ENCODE data around the gene VPS39. TPM values are rescaled to one million over a fixed set of nuclear protein-coding genes. Genes with fewer than 3 reads are reported as not detected.

VPS39 gene
- total and polyA plus RNA-seq, 2 of the 8 experiments (the other 6 are each of a cell fraction or from before 2014, with no cell fraction given), result 34.4 to 36.6 TPM

GRCh38 chr15:42175671-42176070, 32.4 kb downstream of the VPS39 start:
- H2AK5ac ChIP-seq (ENCODE audit: low read depth, low read length), result no peak overlapping the region
- H2BK120ac ChIP-seq (replicated peaks; ENCODE audit: low read depth, low read length), result no peak overlapping the region
- no peaks in the 10 kb centered on the region for H3K9me3 ChIP-seq (ENCODE audit: insufficient read depth in 2 of 2, low read depth in 1 of 2, low read length in 1 of 2)
- H3K79me2 ChIP-seq (ENCODE audit: control insufficient read depth in 1 of 2, insufficient read depth in 2 of 2, low read length in 2 of 2), result no peaks in the 10 kb centered on the region
- FAIRE-seq (no peak), DNase-seq (ENCODE audit: low read depth in 1 of 2, low spot score in 2 of 2) (no peak)
- H4K91ac ChIP-seq (replicated peaks; ENCODE audit: insufficient read length, low read length), result no peak overlapping the region
- no peak overlapping the region for H3K4me3 ChIP-seq (ENCODE audit: extremely low read depth in 1 of 4, insufficient read depth in 2 of 4, low read depth in 3 of 4, low read length in 4 of 4)
- H3K56ac ChIP-seq (replicated peaks; ENCODE audit: insufficient read length, low read depth, low read length), result no peak overlapping the region
- no peak overlapping the region for H3K14ac ChIP-seq (ENCODE audit: insufficient read length)
- peaks cover 0 to 46% (median 6%) of the 10 kb centered on the region in 4 experiments; a peak in 5 of 8 replicates for H3K36me3 ChIP-seq (ENCODE audit: control insufficient read depth in 2 of 4, insufficient read depth in 4 of 4, low read length in 3 of 4)
- no peak overlapping the region for H3K4me2 ChIP-seq (ENCODE audit: insufficient read depth in 1 of 2, low read depth in 2 of 2, low read length in 2 of 2)
- no peaks in the 10 kb centered on the region for H3K23me2 ChIP-seq (ENCODE audit: low read depth, low read length)
- H2BK20ac ChIP-seq (ENCODE audit: low read length), result no peak overlapping the region
- H3K18ac ChIP-seq (ENCODE audit: extremely low read depth, low read length), result no peak overlapping the region
- H4K5ac ChIP-seq (ENCODE audit: insufficient read length, low read depth, low read length), result no peak overlapping the region
- TF ChIP-seq KDM4A (IDR thresholded peaks at IDR 0.05; ENCODE audit: low read depth, low read length, severe bottlenecking), result no peak
- TF ChIP-seq EGR1 (IDR thresholded peaks at IDR 0.05; ENCODE audit: borderline replicate concordance, low read depth, low read length), result no peak
- H4K20me1 ChIP-seq (replicated peaks in 1 of 2; ENCODE audit: control insufficient read depth in 1 of 2, insufficient read depth in 2 of 2, low read length in 2 of 2), result peaks cover 0 to 2% of the 10 kb centered on the region in 2 experiments
- ChIA-PET POLR2A (ENCODE audit: partially characterized antibody) (no interaction called here), CTCF (ENCODE audit: partially characterized antibody) (no interaction called here)
- no peak overlapping the region for H3K9ac ChIP-seq (replicated peaks in 1 of 4; ENCODE audit: extremely low read depth in 1 of 4, low read depth in 3 of 4, low read length in 3 of 4)
- no peak overlapping the region for H4K8ac ChIP-seq (ENCODE audit: extremely low read depth, insufficient read depth, low read length)
- no peak overlapping the region for H2BK12ac ChIP-seq (ENCODE audit: low read depth, low read length)
- H3K23ac ChIP-seq (ENCODE audit: insufficient read length), result no peak overlapping the region
- H3K27me3 ChIP-seq (replicated peaks in 1 of 4; ENCODE audit: control insufficient read depth in 3 of 4, extremely low read depth in 1 of 4, insufficient read depth in 3 of 4, low read length in 3 of 4), result no peaks in the 10 kb centered on the region
- H2BK15ac ChIP-seq (ENCODE audit: low read length), result no peak overlapping the region
- 92% methylated on average over 5 of the region's 5 CpGs; no CpG with 5 or more reads in 1 of the 2 experiments for WGBS, 2 experiments (ENCODE audit: extremely low coverage in 1 of 2, insufficient coverage in 1 of 2, insufficient read length in 1 of 2, insufficient replicate concordance in 2 of 2, low coverage in 1 of 2, low lambda C conversion rate in 2 of 2, missing lambda C conversion rate in 1 of 2)
- H3K27ac ChIP-seq (ENCODE audit: low read depth, low read length), result no peak overlapping the region
- H2BK5ac ChIP-seq (ENCODE audit: low read depth, low read length), result no peak overlapping the region
- no peaks in the 10 kb centered on the region; the same call in 1 of the 2 replicates for H3K79me1 ChIP-seq (ENCODE audit: low read depth, low read length)
- peaks cover 0 to 4% (median 0%) of the 10 kb centered on the region in 4 experiments; a peak in 1 of 7 replicates for H3K4me1 ChIP-seq (replicated peaks in 1 of 4; ENCODE audit: control insufficient read depth in 3 of 4, insufficient read depth in 4 of 4, low read length in 3 of 4)
- no peak overlapping the region for H2AFZ ChIP-seq (ENCODE audit: low read length)
- H3K4ac ChIP-seq (replicated peaks; ENCODE audit: insufficient read length, low read depth, low read length), result no peak overlapping the region
